ENCODE results near the gene MFSD12.

Gene MFSD12

DNA sequence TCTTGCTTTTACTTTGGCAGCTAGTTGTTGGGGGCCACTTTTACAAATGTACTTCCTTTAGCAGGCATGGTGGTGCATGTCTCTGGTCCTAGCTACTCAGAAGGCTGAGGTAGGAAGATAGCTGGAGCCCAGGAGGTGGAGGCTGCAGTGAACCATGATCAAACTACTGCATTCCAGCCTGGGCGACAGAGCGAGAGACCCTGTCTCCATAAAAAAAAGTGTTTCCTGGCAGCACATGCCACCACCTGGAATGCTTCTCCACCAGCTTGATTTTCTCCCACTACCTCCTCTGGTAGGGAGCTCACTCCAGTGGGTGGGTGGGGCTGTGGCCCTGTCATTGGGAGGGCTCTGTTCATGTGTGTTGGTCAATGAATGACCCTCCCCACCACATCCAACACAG, 38.7 kb downstream of the MFSD12 start:
- H3K4me1 ChIP-seq (ENCODE audit: control insufficient read depth, insufficient read depth, low read length), result peaks cover 48% of the 10 kb centered on the region
- H3K27me3 ChIP-seq (ENCODE audit: control insufficient read depth, insufficient read depth, low read length), result no peaks in the 10 kb centered on the region
- peak overlapping the region; percentile 76 for H3K27ac ChIP-seq (ENCODE audit: low read depth, low read length)
- H3K9me3 ChIP-seq (ENCODE audit: control insufficient read depth, insufficient read depth, low read depth, low read length), result no peaks in the 10 kb centered on the region
- peaks cover 14% of the 10 kb centered on the region for H3K36me3 ChIP-seq (ENCODE audit: control insufficient read depth, insufficient read depth, low read length)
- peak overlapping the region; percentile 37 for H3K4me3 ChIP-seq (ENCODE audit: low read depth, low read length)
- peak overlapping the region; percentile 65 for H3K9ac ChIP-seq (ENCODE audit: low read length)

- peaks cover 10% of the 10 kb centered on the region for H3K36me3 ChIP-seq (ENCODE audit: control insufficient read depth, insufficient read depth, low read length)
- H3K27me3 ChIP-seq (ENCODE audit: control insufficient read depth, insufficient read depth, low read length), result no peaks in the 10 kb centered on the region
- peak overlapping the region; percentile 76 for H3K27ac ChIP-seq (ENCODE audit: low read depth, low read length)
- H3K4me1 ChIP-seq (ENCODE audit: control insufficient read depth, insufficient read depth, low read length), result peaks cover 52% of the 10 kb centered on the region
- H3K9ac ChIP-seq (ENCODE audit: low read length), result peak overlapping the region; percentile 65
- no peaks in the 10 kb centered on the region for H3K9me3 ChIP-seq (ENCODE audit: control insufficient read depth, insufficient read depth, low read depth, low read length)
- peak overlapping the region; percentile 37 for H3K4me3 ChIP-seq (ENCODE audit: low read depth, low read length)
These were observed 39.1 kb downstream of the MFSD12 start for GRCh38 chr19:3518255-3518654.

DNA sequence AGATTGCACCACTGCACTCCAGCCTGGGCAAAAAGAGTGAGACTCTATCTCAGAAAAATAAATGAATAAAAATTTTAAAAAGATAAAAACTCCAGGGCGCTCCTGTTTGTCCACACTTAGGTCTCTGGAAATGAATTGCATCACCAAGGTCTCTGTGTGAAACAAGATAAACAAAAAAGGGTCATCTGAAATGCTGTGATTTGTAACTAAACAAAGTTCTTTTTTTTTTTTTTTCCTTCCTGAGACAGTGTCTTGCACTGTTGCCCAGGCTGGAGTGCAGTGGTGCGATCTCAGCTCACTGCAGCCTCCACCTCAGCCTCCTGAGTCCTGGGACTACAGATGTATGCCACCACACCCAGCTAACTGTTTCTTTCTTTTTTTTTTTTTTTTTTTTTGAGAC, 39.7 kb downstream of the MFSD12 start:
- no peaks in the 10 kb centered on the region for H3K9me3 ChIP-seq (ENCODE audit: control insufficient read depth, insufficient read depth, low read depth, low read length)
- peaks cover 53% of the 10 kb centered on the region for H3K4me1 ChIP-seq (ENCODE audit: control insufficient read depth, insufficient read depth, low read length)
- H3K36me3 ChIP-seq (ENCODE audit: control insufficient read depth, insufficient read depth, low read length), result peaks cover 8% of the 10 kb centered on the region
- no peaks in the 10 kb centered on the region for H3K27me3 ChIP-seq (ENCODE audit: control insufficient read depth, insufficient read depth, low read length)
- 0 out of 2 replicates have a peak overlapping the region, but pooled peaks have one; percentile 31 for H3K27ac ChIP-seq (ENCODE audit: low read depth, low read length)
- no peak overlapping the region for H3K4me3 ChIP-seq (ENCODE audit: low read depth, low read length)
- H3K9ac ChIP-seq (ENCODE audit: low read length), result peak overlapping the region; percentile 29

GRCh38 chr19:3516675-3517207, 40.6 kb downstream of the MFSD12 start:
- no peak overlapping the region for H3K27ac ChIP-seq (ENCODE audit: low read depth, low read length)
- no peaks in the 10 kb centered on the region for H3K27me3 ChIP-seq (ENCODE audit: control insufficient read depth, insufficient read depth, low read length)
- H3K4me3 ChIP-seq (ENCODE audit: low read depth, low read length), result no peak overlapping the region
- no peaks in the 10 kb centered on the region for H3K9me3 ChIP-seq (ENCODE audit: control insufficient read depth, insufficient read depth, low read depth, low read length)
- peaks cover 53% of the 10 kb centered on the region for H3K4me1 ChIP-seq (ENCODE audit: control insufficient read depth, insufficient read depth, low read length)
- H3K9ac ChIP-seq (ENCODE audit: low read length), result no peak overlapping the region
- H3K36me3 ChIP-seq (ENCODE audit: control insufficient read depth, insufficient read depth, low read length), result peaks cover 4% of the 10 kb centered on the region

DNA sequence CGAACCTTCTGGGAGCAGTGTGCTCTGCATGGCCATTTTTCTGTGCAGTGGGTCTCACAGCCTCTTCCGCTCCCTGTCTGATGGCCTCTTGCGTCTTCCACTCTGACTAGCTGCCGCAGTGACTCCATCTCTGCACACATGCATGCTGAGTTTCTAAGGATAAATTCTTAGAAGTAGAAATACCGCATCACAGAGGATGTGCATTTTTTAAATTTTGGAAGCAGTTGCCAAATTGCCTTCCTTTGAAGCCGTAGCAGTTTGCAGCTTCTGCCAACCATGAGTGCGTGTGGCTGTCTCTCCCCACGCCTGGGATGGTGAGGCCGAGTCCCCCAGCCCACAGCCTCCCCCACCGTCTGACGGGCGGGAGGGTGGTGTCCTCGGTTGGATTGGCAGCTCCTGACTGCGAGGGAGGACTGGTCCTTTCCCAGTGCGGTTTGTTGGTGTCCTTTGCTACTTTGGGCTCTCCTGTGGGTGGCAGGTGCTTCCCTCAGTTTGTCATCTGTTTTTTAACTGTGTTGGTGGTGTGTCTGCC, 41.4 kb downstream of the MFSD12 start:
- Histone ChIP-seq H3K27ac (ENCODE audit: low read depth, low read length) (no peak overlapping the region), H3K36me3 (ENCODE audit: control insufficient read depth, insufficient read depth, low read length) (peaks cover 6% of the 10 kb centered on the region), H3K9me3 (ENCODE audit: control insufficient read depth, insufficient read depth, low read depth, low read length) (no peaks in the 10 kb centered on the region), H3K27me3 (ENCODE audit: control insufficient read depth, insufficient read depth, low read length) (no peaks in the 10 kb centered on the region), H3K4me3 (ENCODE audit: low read depth, low read length) (no peak overlapping the region), H3K9ac (ENCODE audit: low read length) (no peak overlapping the region), H3K4me1 (ENCODE audit: control insufficient read depth, insufficient read depth, low read length) (peaks cover 50% of the 10 kb centered on the region)

- H3K27ac ChIP-seq (ENCODE audit: low read depth, low read length), result 0 out of 2 replicates have a peak overlapping the region, but pooled peaks have one; percentile 1
- H3K36me3 ChIP-seq (ENCODE audit: control insufficient read depth, insufficient read depth, low read length), result peaks cover 11% of the 10 kb centered on the region
- no peaks in the 10 kb centered on the region for H3K9me3 ChIP-seq (ENCODE audit: control insufficient read depth, insufficient read depth, low read depth, low read length)
- no peak overlapping the region for H3K4me3 ChIP-seq (ENCODE audit: low read depth, low read length)
- no peaks in the 10 kb centered on the region for H3K27me3 ChIP-seq (ENCODE audit: control insufficient read depth, insufficient read depth, low read length)
- no peak overlapping the region for H3K9ac ChIP-seq (ENCODE audit: low read length)
- H3K4me1 ChIP-seq (ENCODE audit: control insufficient read depth, insufficient read depth, low read length), result peaks cover 41% of the 10 kb centered on the region
These were observed 42.5 kb downstream of the MFSD12 start for GRCh38 chr19:3514930-3515329.

- H3K27me3 ChIP-seq (ENCODE audit: control insufficient read depth, insufficient read depth, low read length), result no peaks in the 10 kb centered on the region
- peaks cover 27% of the 10 kb centered on the region for H3K4me1 ChIP-seq (ENCODE audit: control insufficient read depth, insufficient read depth, low read length)
- no peak overlapping the region for H3K4me3 ChIP-seq (ENCODE audit: low read depth, low read length)
- H3K36me3 ChIP-seq (ENCODE audit: control insufficient read depth, insufficient read depth, low read length), result peaks cover 19% of the 10 kb centered on the region
- H3K9me3 ChIP-seq (ENCODE audit: control insufficient read depth, insufficient read depth, low read depth, low read length), result no peaks in the 10 kb centered on the region
- H3K27ac ChIP-seq (ENCODE audit: low read depth, low read length), result no peak overlapping the region
- no peak overlapping the region for H3K9ac ChIP-seq (ENCODE audit: low read length)
These were observed 43.9 kb downstream of the MFSD12 start for GRCh38 chr19:3513229-3514140.

DNA sequence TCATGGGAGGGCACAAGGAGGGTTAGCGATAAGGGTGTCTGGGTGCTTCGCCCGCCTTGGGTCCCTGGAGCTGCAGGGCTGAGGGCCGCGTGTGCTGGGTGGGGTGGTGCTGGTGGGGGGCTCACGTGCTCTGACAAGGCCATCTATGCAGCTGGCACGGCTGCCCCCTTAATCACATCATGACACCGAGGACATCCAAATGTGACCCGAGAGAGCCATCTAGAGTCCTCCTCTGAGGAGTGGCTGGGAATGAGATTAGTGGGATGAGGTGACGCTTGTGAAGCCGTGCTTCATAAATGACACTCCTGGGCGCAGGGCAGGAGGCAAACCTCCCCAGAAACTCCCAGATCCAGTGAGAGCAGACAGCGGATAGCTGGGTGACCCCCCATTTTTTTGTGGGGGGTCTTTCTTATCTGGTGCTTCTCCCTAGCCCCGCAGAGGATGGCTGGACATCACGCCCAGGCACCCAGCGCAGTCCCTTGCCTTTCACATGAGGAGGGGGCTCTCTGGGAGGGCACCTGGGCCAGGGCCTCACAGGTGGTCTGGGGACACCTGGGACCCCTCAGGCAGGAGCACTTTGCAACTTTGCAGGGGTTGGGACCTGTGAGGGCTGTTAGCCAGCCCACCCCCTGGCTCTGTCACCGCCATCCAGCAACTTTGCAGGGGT, 44.7 kb downstream of the MFSD12 start:
- peaks cover 19% of the 10 kb centered on the region; the same call in 1 of the 2 replicates for H3K4me1 ChIP-seq (ENCODE audit: control insufficient read depth, insufficient read depth, low read length)
- H3K4me3 ChIP-seq (ENCODE audit: low read depth, low read length), result no peak overlapping the region
- peaks cover 19% of the 10 kb centered on the region for H3K36me3 ChIP-seq (ENCODE audit: control insufficient read depth, insufficient read depth, low read length)
- no peak overlapping the region for H3K9ac ChIP-seq (ENCODE audit: low read length)
- H3K9me3 ChIP-seq (ENCODE audit: control insufficient read depth, insufficient read depth, low read depth, low read length), result no peaks in the 10 kb centered on the region
- no peaks in the 10 kb centered on the region for H3K27me3 ChIP-seq (ENCODE audit: control insufficient read depth, insufficient read depth, low read length)
- H3K27ac ChIP-seq (ENCODE audit: low read depth, low read length), result no peak overlapping the region

- Histone ChIP-seq H3K4me1 (ENCODE audit: control insufficient read depth, insufficient read depth, low read length) (peaks cover 17% of the 10 kb centered on the region; the same call in 1 of the 2 replicates), H3K27ac (ENCODE audit: low read depth, low read length) (no peak overlapping the region), H3K9ac (ENCODE audit: low read length) (no peak overlapping the region), H3K9me3 (ENCODE audit: control insufficient read depth, insufficient read depth, low read depth, low read length) (no peaks in the 10 kb centered on the region), H3K36me3 (ENCODE audit: control insufficient read depth, insufficient read depth, low read length) (peaks cover 19% of the 10 kb centered on the region), H3K27me3 (ENCODE audit: control insufficient read depth, insufficient read depth, low read length) (no peaks in the 10 kb centered on the region), H3K4me3 (ENCODE audit: low read depth, low read length) (no peak overlapping the region)
These were observed 45.7 kb downstream of the MFSD12 start for GRCh38 chr19:3511506-3512251.

DNA sequence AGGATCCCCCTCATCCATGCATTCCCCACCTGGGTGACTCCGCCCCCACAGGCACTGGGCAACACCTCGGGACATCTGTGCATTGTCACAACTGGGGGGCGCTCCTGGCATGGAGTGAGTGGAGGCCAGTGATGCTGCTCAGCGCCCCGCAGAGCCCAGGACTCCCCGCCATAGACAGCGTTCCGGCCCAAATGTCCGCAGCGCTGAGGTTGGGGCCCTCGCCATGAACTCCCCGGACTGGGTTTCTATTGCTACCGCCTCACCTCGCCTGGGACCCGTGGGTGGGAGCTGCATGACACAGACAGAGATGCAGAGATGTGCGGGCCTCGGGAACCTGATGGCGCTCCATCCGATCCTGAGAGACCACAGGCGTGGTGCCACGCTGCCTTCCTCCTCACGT, 46.7 kb downstream of the MFSD12 start:
- Histone ChIP-seq H3K4me1 (ENCODE audit: control insufficient read depth, insufficient read depth, low read length) (peaks cover 14% of the 10 kb centered on the region; the same call in 1 of the 2 replicates), H3K9me3 (ENCODE audit: control insufficient read depth, insufficient read depth, low read depth, low read length) (no peaks in the 10 kb centered on the region), H3K4me3 (ENCODE audit: low read depth, low read length) (no peak overlapping the region), H3K36me3 (ENCODE audit: control insufficient read depth, insufficient read depth, low read length) (peaks cover 19% of the 10 kb centered on the region), H3K27ac (ENCODE audit: low read depth, low read length) (no peak overlapping the region), H3K27me3 (ENCODE audit: control insufficient read depth, insufficient read depth, low read length) (no peaks in the 10 kb centered on the region), H3K9ac (ENCODE audit: low read length) (no peak overlapping the region)

Data from HUES6 (cell line).